Amniotic stem cell (primary cell): Measurements from ENCODE around the gene RNF20.

Source experiments
- DNase-seq: peaks from one replicate; lab custom pipeline; 2025; lab: John Stamatoyannopoulos, UW

RNF20 gene

GRCh38 chr9:101590901-101591300 is 57.2 kb downstream of the RNF20 start:
- no peak for DNase-seq

DNA sequence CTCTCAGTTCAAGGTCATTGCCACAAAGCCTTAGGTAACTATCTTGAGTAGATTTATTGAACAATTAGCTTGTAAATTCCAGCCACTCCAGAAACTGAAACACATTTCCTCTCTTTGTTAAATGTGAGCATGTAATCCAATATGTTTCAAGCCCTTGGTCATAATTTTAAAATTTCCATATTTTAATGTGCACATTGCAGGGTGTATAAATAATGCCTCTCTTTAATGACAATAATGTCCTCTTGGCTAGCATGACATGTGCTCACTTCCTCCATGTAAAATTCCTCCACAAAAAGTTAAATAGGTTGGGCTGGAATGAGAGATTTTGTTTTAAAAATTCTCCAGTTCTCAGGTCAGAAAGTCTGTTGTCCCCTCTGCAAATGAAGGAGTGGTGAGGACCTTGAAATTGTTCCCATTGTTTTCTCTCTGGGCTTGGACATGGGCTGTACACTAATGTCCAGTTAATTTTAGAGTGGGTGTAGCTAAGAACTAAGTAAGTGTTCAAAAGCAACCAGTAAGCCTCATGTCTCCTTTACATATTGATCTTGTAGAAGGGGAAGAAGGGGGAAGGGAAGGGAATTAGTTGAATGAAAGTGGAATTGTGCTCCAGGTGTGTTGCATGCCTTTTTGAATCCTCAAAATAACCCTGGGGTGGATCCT is 58.3 kb downstream of the RNF20 start:
- DNase-seq, result no peak

- no peak for DNase-seq
Measured at GRCh38 chr9:101592788-101593187, 59.1 kb downstream of the RNF20 start.

- no peak for DNase-seq
Measured at GRCh38 chr9:101593345-101593744, 59.7 kb downstream of the RNF20 start.

DNA sequence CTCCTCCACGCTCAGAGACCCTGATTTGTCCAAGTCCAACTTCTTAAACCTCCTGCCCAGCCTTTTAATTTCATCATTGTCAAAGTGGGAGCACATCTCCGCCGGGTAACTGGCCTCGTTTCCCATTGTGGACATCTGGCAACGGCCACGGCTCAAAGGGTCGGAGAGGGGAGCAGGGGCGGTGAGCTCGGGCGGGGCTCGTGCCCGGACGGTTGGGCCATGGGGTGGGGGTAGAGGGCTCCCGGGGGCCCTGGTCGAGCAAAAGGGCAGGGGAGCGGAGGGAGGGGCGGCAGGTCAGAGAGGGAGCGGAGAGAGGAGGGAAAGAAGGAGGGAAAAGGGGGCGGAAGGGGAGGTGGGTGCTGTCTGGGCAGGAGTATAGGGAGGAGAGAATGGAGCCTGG is 61.1 kb downstream of the RNF20 start, which contains the start of gene PPP3R2:
PPP3R2 (minus strand) TSS at position 174 of the 400 bp plus-strand sequence; CDS start at position 126, 48 bp downstream.
- DNase-seq, result no peak

DNA sequence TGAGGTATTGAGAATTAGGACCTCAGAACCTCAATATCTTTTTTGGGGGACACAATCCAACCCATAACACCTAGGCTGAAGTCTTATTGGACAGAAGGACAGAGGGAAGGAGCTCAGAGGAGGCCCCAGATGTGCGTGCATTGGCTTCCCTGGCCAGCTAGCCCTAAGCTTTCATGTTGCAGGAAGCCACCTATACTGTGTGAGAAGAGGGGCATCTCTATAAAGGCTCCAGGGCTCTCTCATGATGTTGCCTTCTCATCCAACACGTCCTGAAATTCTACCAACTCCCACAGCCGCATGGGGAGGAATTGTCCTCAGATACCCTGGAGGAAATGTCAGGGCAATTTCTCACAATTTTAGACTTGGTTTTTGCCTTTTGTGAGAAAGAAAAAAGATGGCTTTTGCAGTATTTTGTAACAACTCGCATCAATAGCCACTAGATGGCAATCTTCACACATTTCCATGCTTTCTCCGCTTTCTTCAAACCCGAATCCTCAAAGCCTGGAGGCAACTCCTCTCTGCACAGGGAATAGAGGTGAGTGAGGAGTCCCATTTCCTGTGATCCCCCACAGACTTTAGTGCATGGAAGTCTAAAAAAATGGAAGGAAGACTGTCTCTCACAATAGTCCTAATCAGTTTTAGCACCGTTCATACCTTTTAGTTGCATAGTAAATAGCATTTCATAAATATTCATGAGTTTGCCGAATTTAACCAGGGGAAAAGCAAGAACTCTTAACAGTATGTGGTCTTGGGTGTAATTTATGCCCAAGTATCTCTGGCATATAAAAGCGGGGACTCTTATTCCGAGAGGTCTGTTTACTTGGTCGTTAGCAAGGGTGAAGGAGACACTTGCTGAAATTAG is 68.5 kb downstream of the RNF20 start:
- DNase-seq, result no peak

DNA sequence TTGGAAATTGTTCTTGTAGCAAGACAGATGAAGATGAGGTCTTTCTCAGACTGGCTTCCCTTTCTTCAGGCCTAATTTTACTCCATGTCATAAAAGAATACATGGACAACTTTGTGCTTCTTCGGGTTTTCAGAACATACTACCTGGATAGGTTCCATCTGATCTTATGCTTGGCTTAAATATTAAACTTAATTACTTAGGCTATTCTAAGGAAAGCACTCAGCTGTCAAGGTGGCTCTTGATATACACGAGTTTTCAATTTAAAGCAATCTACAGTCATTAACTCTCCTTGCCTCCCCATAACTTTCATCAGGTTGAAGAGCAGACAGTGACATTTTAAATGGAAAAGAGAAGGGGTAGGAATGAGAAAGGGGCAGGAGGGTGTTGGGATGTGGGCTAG is 70.6 kb downstream of the RNF20 start:
- no peak for DNase-seq

- no peak for DNase-seq
Measured at GRCh38 chr9:101605547-101605946, 71.9 kb downstream of the RNF20 start.
